Subcutaneous adipose tissue (tissue), 4 donors: ENCODE measurements around the gene ICA1. TPM values are rescaled to one million over a fixed set of nuclear protein-coding genes. Genes with fewer than 3 reads are reported as not detected.

Experiments used
- CTCF ChIP-seq: fragments of 450-650 bp; IDR thresholded peaks from one replicate; pipeline ENCODE4 v1.5.1; 2016; ENCODE audit warnings: low read depth, mild to moderate bottlenecking, control low read depth, antibody characterized with exemption, moderate library complexity
- small RNA-seq: library from RNA; depleted of rRNA; stranded (forward); fragments of <200 nt; gene quantifications from one replicate; pipeline ENCODE3, GENCODE V24; 2016
- total RNA-seq, 4 donors: library from RNA; depleted of rRNA; stranded (reverse); fragments of >200 nt; gene quantifications; one replicate each; pipeline ENCODE4 v1.1.0, GENCODE V29; 2016

Gene ICA1
- total RNA-seq, 4 donors from 2014 or later: 20.9 to 55.4 (median 34.3) TPM

DNA sequence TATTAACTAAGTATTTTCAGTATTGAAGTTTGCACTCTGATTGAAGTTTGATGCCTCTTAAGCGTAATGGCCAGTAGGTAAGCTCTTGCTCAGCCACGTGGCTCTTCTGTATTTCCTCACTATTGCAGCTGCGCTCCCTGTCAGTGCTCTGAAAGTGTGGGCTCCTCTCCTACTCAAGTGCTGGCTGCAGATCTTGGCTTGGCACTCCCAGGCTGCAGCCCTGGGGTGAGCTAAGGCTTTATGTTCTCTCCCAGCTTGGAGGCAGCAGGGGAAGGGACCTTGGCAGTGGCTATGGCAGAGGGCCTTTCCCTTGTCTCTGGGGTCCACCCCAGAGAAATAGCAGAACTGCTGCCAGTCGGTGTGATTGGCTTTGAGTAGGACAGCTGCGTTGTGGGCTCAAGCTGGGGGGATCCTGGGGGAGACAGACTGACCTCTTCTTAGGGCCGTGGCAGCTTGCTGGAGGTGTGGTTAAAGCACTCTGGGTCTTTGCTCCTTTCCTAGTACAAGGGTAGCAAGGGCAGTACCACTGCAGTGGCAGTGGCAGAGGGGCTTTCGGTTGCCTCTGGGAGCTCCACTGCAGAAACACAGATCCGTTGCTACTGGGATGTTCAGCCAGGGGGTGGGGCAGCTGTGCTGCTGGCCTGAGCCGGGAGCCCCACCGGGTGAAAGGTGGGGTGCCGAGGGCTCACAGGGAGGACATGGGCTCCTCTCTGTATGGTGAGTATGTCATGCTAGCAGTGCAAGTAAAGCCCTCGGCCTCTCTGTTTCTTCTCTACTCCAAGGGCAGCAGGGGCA is 192.9 kb downstream of the ICA1 start:
- TF ChIP-seq CTCF: no peak

- TF ChIP-seq CTCF: no peak
These were observed 196.6 kb downstream of the ICA1 start for GRCh38 chr7:8065356-8065813.

DNA sequence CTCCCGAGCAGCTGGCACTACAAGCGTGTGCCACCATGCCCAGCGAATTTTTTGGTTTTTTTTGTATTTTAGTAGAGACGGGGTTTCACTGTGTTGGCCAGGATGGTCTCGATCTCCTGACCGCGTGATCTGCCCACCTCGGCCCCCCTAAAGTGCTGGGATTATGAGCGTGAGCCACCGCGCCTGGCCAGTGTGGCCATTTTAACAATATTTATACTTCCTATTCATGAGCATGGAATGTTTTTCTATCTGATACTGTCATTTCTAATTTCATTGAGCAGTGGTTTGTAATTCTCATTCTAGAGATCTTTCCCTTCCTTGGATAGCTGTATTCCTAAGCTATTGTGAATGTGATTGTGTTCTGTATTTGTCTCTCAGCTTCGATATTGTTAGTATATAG is 197.1 kb downstream of the ICA1 start:
- TF ChIP-seq CTCF: no peak

DNA sequence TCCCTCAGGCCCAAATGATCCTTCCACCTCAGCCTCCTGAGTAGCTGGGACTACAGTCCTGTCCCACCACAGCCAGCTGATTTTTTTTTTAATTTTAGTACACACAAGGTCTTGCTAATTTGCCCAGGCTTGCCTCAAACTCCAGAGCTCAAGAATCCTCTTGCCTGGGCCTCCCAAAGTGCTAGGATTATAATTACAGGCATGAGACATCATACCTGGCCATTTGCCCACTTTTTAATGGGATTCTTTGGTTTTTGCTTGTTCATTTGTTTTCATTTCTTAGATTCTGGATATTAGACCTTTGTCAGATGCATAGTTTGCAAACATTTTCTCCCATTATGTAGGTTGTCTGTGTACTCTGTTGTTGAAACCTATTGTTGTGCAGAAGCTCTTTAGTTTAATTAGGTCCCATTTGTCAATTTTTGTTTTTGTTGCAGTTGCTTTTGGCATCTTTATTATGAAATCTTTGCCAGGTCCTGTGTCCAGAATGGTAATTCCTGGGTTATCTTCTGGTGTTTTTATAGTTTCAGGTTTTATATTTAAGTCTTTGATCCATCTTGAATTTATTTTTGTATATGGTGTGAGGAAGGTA is 198.2 kb downstream of the ICA1 start:
- TF ChIP-seq CTCF: no peak

Small RNAs within 50 kb of the gene (small RNA-seq; reads per million reads assigned to genes)
- not detected for gene AC007009.1

Other genes with a start within 250 kb of the ICA1 start
- not detected for gene NXPH1, start 171.4 kb upstream of the ICA1 start, total RNA-seq